GM19455 (cell line): ENCODE data around the gene SLC22A3.

Experiments
- ATAC-seq: cut with Tn5 transposase; IDR thresholded peaks from one replicate; pipeline ENCODE4 v1.9.1; 2021; ENCODE audit not compliant: unreplicated experiment

SLC22A3 gene

GRCh38 chr6:160500639-160501038 is 152.5 kb downstream of the SLC22A3 start:
- ATAC-seq, result no peak
